IPS-18a (cell line): ENCODE results near the gene HEMK1.

Source experiments
- H3K27ac ChIP-seq: one replicate; pipeline ENCODE4 v1.5.1; 2013; ENCODE audit warnings: low read length
- H3K27me3 ChIP-seq: one replicate; pipeline ENCODE4 v1.6.1; 2013; ENCODE audit warnings: mild to moderate bottlenecking, low read length; ENCODE audit not compliant: control insufficient read depth, insufficient read depth
- H3K36me3 ChIP-seq: one replicate; pipeline ENCODE4 v1.6.1; 2013; ENCODE audit warnings: low read depth, low read length; ENCODE audit not compliant: control insufficient read depth
- H3K4me1 ChIP-seq: one replicate; pipeline ENCODE4 v1.6.1; 2013; ENCODE audit warnings: low read depth, low read length; ENCODE audit not compliant: control insufficient read depth
- H3K4me3 ChIP-seq: one replicate; pipeline ENCODE4 v1.5.1; 2013; ENCODE audit warnings: low read length
- H3K9ac ChIP-seq: one replicate; pipeline ENCODE4 v1.6.1; 2013; ENCODE audit warnings: mild to moderate bottlenecking, low read length, moderate library complexity
- H3K9me3 ChIP-seq: one replicate; pipeline ENCODE4 v1.6.1; 2013; ENCODE audit warnings: low read depth, low read length; ENCODE audit not compliant: control insufficient read depth

Gene HEMK1

GRCh38 chr3:50639055-50639494, 69.8 kb downstream of the HEMK1 start:
- no peak overlapping the region for H3K4me3 ChIP-seq
- peaks cover 12% of the 10 kb centered on the region for H3K4me1 ChIP-seq
- no peak overlapping the region for H3K9ac ChIP-seq
- no peaks in the 10 kb centered on the region for H3K27me3 ChIP-seq
- H3K9me3 ChIP-seq = no peaks in the 10 kb centered on the region
- no peaks in the 10 kb centered on the region for H3K36me3 ChIP-seq
- H3K27ac ChIP-seq = no peak overlapping the region

GRCh38 chr3:50642382-50642781, 73.1 kb downstream of the HEMK1 start:
- Histone ChIP-seq H3K27me3 (no peaks in the 10 kb centered on the region), H3K27ac (no peak overlapping the region), H3K9me3 (no peaks in the 10 kb centered on the region), H3K4me1 (peaks cover 4% of the 10 kb centered on the region), H3K9ac (no peak overlapping the region), H3K4me3 (no peak overlapping the region), H3K36me3 (peaks cover 6% of the 10 kb centered on the region)

GRCh38 chr3:50644561-50644960, 75.2 kb downstream of the HEMK1 start:
- no peak overlapping the region for H3K4me3 ChIP-seq
- no peaks in the 10 kb centered on the region for H3K9me3 ChIP-seq
- peaks cover 6% of the 10 kb centered on the region for H3K36me3 ChIP-seq
- H3K9ac ChIP-seq = no peak overlapping the region
- no peak overlapping the region for H3K27ac ChIP-seq
- H3K4me1 ChIP-seq = no peaks in the 10 kb centered on the region
- H3K27me3 ChIP-seq = no peaks in the 10 kb centered on the region

- peaks cover 6% of the 10 kb centered on the region for H3K36me3 ChIP-seq
- H3K4me1 ChIP-seq = no peaks in the 10 kb centered on the region
- H3K27ac ChIP-seq = no peak overlapping the region
- no peak overlapping the region for H3K4me3 ChIP-seq
- H3K9me3 ChIP-seq = no peaks in the 10 kb centered on the region
- no peaks in the 10 kb centered on the region for H3K27me3 ChIP-seq
- H3K9ac ChIP-seq = no peak overlapping the region
Observed at GRCh38 chr3:50645378-50645777, 76.1 kb downstream of the HEMK1 start.
